Fibroblast of mammary gland (primary cell): Measurements from ENCODE around the gene SEMA4F.
A peak's percentile ranks its signal among the peaks of the same experiment; 100 is the strongest.

Source experiments
- DNase-seq: peaks from one replicate; pipeline ENCODE4 v3.0.0-alpha.2; 2010; ENCODE audit warnings: low read depth
- H3K4me3 ChIP-seq: 2 replicates; pipeline ENCODE4 v1.5.1; 2011; ENCODE audit warnings: low read depth, mild to moderate bottlenecking, low read length, moderate library complexity; ENCODE audit not compliant: control insufficient read depth
- CTCF ChIP-seq: conservative IDR thresholded peaks from 2 replicates; pipeline ENCODE4 v1.5.1; 2011; ENCODE audit warnings: low read depth, low read length, inconsistent platforms; ENCODE audit not compliant: control insufficient read depth, insufficient read depth

Gene SEMA4F

GRCh38 chr2:74696829-74697228 is 42.8 kb downstream of the SEMA4F start:
- no peak overlapping the region for H3K4me3 ChIP-seq
- TF ChIP-seq CTCF = no peak
- DNase-seq = peak; percentile 44

- no peak overlapping the region for H3K4me3 ChIP-seq
- DNase-seq = no peak
- no peak for TF ChIP-seq CTCF
Observed at GRCh38 chr2:74700643-74701372, 46.8 kb downstream of the SEMA4F start.

DNA sequence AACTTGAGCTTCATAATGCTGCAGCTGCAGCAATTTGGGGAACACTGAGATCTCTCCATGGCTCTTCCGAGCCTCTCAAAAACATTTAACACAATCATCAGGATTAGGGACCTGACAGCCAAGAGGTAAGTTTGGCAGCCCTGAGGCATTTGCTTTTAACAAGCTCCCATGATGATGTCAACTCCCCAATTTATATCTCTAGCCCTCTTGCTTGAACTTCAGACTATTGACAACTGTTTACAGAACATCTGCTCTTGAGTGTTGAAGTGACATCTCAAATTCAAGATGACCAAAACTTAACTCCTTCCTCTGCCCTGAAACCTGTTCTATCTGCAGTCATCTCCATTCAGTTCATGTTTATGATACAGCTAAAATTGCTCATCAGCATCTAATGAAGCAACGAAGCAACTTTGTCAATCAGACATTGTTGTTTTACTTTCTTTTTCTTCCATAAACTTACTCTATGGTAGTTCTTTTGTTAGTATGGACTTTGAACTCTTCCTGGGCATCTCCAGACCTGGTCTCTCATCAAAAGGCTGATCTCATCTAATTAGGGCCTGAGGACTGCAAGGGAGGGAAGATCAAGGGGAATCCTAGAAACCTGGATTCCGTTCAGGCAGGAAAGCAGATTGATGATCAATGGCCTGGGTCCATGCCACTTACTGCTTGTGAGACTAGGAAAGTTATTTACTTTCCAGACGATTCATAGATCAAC is 48.1 kb downstream of the SEMA4F start:
- TF ChIP-seq CTCF = no peak
- H3K4me3 ChIP-seq = no peak overlapping the region
- DNase-seq = no peak

- no peak for DNase-seq
- TF ChIP-seq CTCF = no peak
- H3K4me3 ChIP-seq = no peak overlapping the region
Observed at GRCh38 chr2:74703373-74703772, 49.3 kb downstream of the SEMA4F start.

GRCh38 chr2:74704216-74704615 is 50.2 kb downstream of the SEMA4F start:
- DNase-seq = no peak
- TF ChIP-seq CTCF = no peak
- no peak overlapping the region for H3K4me3 ChIP-seq

DNA sequence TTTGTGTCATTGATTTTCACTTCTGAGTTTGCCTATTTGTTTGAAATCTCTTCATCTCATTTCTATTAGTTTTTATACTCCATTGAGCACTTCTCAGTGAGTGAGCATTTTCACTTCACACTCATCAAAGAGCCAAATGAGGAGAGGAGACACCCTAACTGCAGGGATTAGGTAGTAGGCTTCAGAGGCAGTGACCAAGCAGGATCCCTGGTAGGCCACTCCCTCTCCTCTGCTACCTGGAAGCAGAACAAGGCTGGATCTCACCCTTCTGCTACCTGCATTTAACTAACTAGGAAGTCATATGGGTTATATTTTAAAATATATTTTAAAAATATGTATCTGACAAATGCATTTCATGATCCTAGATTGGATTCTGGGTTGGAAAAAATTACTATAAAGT is 52.7 kb downstream of the SEMA4F start:
- no peak for TF ChIP-seq CTCF
- no peak overlapping the region for H3K4me3 ChIP-seq
- no peak for DNase-seq
